GM19463 (cell line): ENCODE data around the gene ZNF175.

Experiments
- ATAC-seq: cut with Tn5 transposase; IDR thresholded peaks from one replicate; pipeline ENCODE4 v1.9.1; 2021; ENCODE audit warnings: mild to moderate bottlenecking, moderate library complexity; ENCODE audit not compliant: unreplicated experiment

The ZNF175 gene

GRCh38 chr19:51570962-51571575, at the start of gene ZNF175:
TSS of gene ZNF175 (plus strand) at chr19:51571283. CDS start at chr19:51573330, 2,047 bp downstream.
- ATAC-seq, result peak; percentile 70

- no peak for ATAC-seq
Observed at GRCh38 chr19:51521357-51521756, 49.7 kb upstream of the ZNF175 start.

- ATAC-seq, result no peak
Observed at GRCh38 chr19:51521781-51522180, 49.3 kb upstream of the ZNF175 start.

GRCh38 chr19:51524666-51525264, 46.3 kb upstream of the ZNF175 start:
- ATAC-seq, result no peak

- ATAC-seq, result no peak
Observed at GRCh38 chr19:51525651-51526050, 45.4 kb upstream of the ZNF175 start.

GRCh38 chr19:51529301-51529700, 41.8 kb upstream of the ZNF175 start:
- ATAC-seq, result no peak

GRCh38 chr19:51530616-51531015, 40.5 kb upstream of the ZNF175 start:
- ATAC-seq, result no peak

- peak; percentile 75 for ATAC-seq
Observed at GRCh38 chr19:51531349-51532315, 39.5 kb upstream of the ZNF175 start, which contains the start of gene SIGLEC6. TSS of gene SIGLEC6 (minus strand) at chr19:51531670. CDS start at chr19:51531648, 22 bp downstream.

GRCh38 chr19:51535535-51535934, 35.5 kb upstream of the ZNF175 start:
- no peak for ATAC-seq

GRCh38 chr19:51539821-51540366, 31.2 kb upstream of the ZNF175 start:
- no peak for ATAC-seq

- ATAC-seq, result no peak
Observed at GRCh38 chr19:51541458-51542357, 29.4 kb upstream of the ZNF175 start.

- ATAC-seq, result no peak
Observed at GRCh38 chr19:51542699-51543098, 28.4 kb upstream of the ZNF175 start.

- ATAC-seq, result no peak
Observed at GRCh38 chr19:51544038-51544437, 27.0 kb upstream of the ZNF175 start.

- no peak for ATAC-seq
Observed at GRCh38 chr19:51546107-51546649, 24.9 kb upstream of the ZNF175 start.

GRCh38 chr19:51546650-51547396, 24.3 kb upstream of the ZNF175 start:
- no peak for ATAC-seq

GRCh38 chr19:51547397-51548212, 23.5 kb upstream of the ZNF175 start:
- ATAC-seq, result no peak

GRCh38 chr19:51548213-51548651, 22.9 kb upstream of the ZNF175 start:
- no peak for ATAC-seq

GRCh38 chr19:51548891-51549305, 22.2 kb upstream of the ZNF175 start:
- ATAC-seq, result no peak
